Activated CD8-positive, alpha-beta memory T cell treated with anti-CD3 and anti-CD28 coated beads for 36 hours (primary cell): ENCODE results near the gene ASCL2. TPM values are rescaled to one million over a fixed set of nuclear protein-coding genes. Genes with fewer than 3 reads are reported as not detected.

ENCODE experiments used
- CTCF ChIA-PET: fragments of 350-600 bp; sonication (Branson Sonifier 250); formaldehyde crosslinking; loops from one replicate; lab custom pipeline; 2021; ENCODE audit warnings: antibody characterized with exemption; lab: Charles Lee
- POLR2A ChIA-PET: fragments of 350-600 bp; sonication (Branson Sonifier 250); formaldehyde crosslinking; loops from one replicate; lab custom pipeline; 2021; ENCODE audit warnings: antibody characterized with exemption; lab: Charles Lee
- total RNA-seq, 2 experiments: library from RNA; stranded (reverse); gene quantifications; one replicate each; pipeline ENCODE4 v1.2.3, GENCODE V29; 2021

The ASCL2 gene
- total RNA-seq, 2 experiments from 2014 or later = 1.8 to 2.8 TPM

- ChIA-PET POLR2A (interaction anchor here (1.4 kb wide), 1 partner anchor 67 kb away, joined by 4 read pairs; the partner anchor contains the start of gene CD81), CTCF (interaction anchor here (1.1 to 3.2 kb wide), 4 partner anchors 8 to 132 kb away, joined by 3 to 17 read pairs (median 4); partner anchors contain the start of genes C11orf21 and TSPAN32)
These were observed 39.8 kb upstream of the ASCL2 start for GRCh38 chr11:2310073-2310785.

DNA sequence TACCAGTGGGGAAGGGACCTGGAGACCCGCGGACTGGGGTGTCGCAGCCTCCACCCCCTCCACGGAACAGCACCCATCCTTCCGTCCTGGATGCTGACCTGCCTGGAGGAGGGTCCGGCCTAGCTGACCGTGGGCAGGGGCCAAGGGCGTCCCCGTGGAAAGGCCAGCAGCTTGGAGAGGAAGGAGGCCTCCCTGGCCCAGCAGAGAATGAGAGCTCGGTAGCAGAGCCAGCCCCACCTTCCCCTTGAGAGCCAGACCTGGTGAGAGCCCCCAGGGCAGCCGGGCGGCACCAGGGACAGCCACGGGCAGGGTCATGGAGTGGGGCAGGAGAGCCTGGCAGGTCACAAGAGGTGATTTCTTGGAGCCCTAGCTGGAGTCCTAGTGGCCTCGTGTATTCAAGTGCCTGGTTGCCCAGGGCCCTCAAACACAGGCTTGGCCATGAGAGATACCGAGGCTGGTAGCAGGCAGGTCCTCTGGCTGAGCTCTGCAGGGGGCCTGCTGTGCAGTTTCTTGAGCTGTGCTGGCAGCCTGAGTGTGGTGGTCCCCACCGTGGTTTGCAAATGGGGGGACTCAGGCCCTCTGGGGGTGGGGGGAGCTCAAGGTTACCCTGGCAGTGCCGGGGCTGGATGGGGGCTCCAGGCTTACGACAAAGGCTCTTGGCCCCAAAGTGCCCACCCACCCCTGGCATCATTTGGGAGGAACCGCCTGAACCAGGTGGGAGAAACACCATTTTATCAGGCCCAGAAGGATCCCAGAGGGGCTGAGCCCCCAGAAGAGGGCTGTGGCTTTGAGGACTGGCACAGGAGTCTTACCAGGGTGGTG is 39.1 kb upstream of the ASCL2 start:
- CTCF ChIA-PET = interaction anchor here (1.1 to 3.2 kb wide), 3 partner anchors 10 to 132 kb away, joined by 3 to 17 read pairs (median 3); no protein-coding TSS in a partner anchor
- POLR2A ChIA-PET = interaction anchor here (1.4 kb wide), 1 partner anchor 68 kb away, joined by 4 read pairs; the partner anchor contains the start of gene CD81

GRCh38 chr11:2308713-2309112 is 38.3 kb upstream of the ASCL2 start:
- ChIA-PET POLR2A (no interaction called here), CTCF (interaction anchor here (3.2 kb wide), 1 partner anchor 111 kb away, joined by 17 read pairs; no protein-coding TSS in a partner anchor)

GRCh38 chr11:2307501-2308331 is 37.3 kb upstream of the ASCL2 start:
- ChIA-PET POLR2A (no interaction called here), CTCF (interaction anchor here (1.5 kb wide), 1 partner anchor 9 kb away, joined by 4 read pairs; no protein-coding TSS in a partner anchor)

- CTCF ChIA-PET = interaction anchor here (0.7 to 6.2 kb wide), 9 partner anchors 10 to 155 kb away, joined by 3 to 170 read pairs (median 9); partner anchors contain the start of genes CD81 and TSSC4
- POLR2A ChIA-PET = interaction anchor here (0.7 kb wide), 1 partner anchor 71 kb away, joined by 4 read pairs; no protein-coding TSS in a partner anchor
These were observed 36.6 kb upstream of the ASCL2 start for GRCh38 chr11:2306877-2307500.

- CTCF ChIA-PET = interaction anchor here (0.6 to 6.2 kb wide), 13 partner anchors 11 to 616 kb away, joined by 3 to 170 read pairs (median 5); partner anchors contain the start of genes CD81 and TSSC4
These were observed 36.0 kb upstream of the ASCL2 start for GRCh38 chr11:2306452-2306823.

DNA sequence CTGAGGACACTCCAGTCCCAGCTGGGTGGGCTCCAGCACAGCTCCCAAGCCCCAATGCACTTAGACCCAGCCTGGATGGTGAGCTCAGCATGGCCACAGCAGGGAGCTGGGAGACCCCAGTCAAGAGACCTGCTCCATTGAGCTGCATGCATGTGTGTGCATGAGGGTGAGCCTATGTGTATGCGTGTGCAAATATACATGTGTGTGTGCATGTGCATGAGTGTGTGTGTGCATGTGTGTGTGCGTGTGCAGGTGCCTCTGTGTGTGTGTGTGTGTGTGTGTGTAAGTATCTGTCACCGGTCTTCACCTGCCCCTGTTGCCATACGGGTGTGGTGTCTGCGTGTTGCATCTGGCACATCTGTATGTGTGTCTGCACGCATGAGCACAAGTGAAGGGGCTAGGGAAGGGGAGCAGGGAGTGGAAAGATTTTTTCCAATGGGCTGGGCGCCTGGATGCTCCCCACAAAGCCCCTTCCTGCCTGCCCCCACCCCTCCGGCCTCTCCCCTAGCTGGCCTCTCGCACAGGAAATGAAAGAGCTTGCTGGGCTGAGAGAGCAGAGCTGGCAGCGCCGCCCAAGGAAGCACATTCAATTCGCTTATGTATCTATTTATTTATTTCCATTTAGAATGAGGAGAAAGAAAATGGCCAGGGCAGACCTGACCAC is 35.5 kb upstream of the ASCL2 start:
- CTCF ChIA-PET = interaction anchor here (0.6 to 8.6 kb wide), 23 partner anchors 11 to 615 kb away, joined by 3 to 170 read pairs (median 5); partner anchors contain the start of genes ASCL2, CD81 and TSSC4
- POLR2A ChIA-PET = interaction anchor here (0.7 to 3.4 kb wide), 4 partner anchors 38 to 638 kb away, joined by 3 to 14 read pairs (median 6); partner anchors contain the start of gene CD81

More at GRCh38 chr11:2306452-2306823, 36.0 kb upstream of the ASCL2 start:
- POLR2A ChIA-PET = interaction anchor here (0.7 to 2.7 kb wide), 3 partner anchors 71 to 637 kb away, joined by 4 to 9 read pairs (median 4); no protein-coding TSS in a partner anchor

GRCh38 chr11:2305140-2305778 is 34.9 kb upstream of the ASCL2 start:
- ChIA-PET POLR2A (interaction anchor here (0.7 to 3.4 kb wide), 4 partner anchors 38 to 116 kb away, joined by 3 to 14 read pairs (median 6); partner anchors contain the start of gene CD81), CTCF (interaction anchor here (0.6 to 8.6 kb wide), 25 partner anchors 10 to 582 kb away, joined by 3 to 170 read pairs (median 5); partner anchors contain the start of genes ASCL2, CD81 and TSSC4)

GRCh38 chr11:2304506-2305139 is 34.2 kb upstream of the ASCL2 start:
- ChIA-PET CTCF (interaction anchor here (0.6 to 8.6 kb wide), 25 partner anchors 9 to 583 kb away, joined by 3 to 170 read pairs (median 4); partner anchors contain the start of genes ASCL2, CD81 and TSSC4), POLR2A (interaction anchor here (1.0 to 3.4 kb wide), 3 partner anchors 73 to 117 kb away, joined by 3 to 14 read pairs (median 9); partner anchors contain the start of gene CD81)

DNA sequence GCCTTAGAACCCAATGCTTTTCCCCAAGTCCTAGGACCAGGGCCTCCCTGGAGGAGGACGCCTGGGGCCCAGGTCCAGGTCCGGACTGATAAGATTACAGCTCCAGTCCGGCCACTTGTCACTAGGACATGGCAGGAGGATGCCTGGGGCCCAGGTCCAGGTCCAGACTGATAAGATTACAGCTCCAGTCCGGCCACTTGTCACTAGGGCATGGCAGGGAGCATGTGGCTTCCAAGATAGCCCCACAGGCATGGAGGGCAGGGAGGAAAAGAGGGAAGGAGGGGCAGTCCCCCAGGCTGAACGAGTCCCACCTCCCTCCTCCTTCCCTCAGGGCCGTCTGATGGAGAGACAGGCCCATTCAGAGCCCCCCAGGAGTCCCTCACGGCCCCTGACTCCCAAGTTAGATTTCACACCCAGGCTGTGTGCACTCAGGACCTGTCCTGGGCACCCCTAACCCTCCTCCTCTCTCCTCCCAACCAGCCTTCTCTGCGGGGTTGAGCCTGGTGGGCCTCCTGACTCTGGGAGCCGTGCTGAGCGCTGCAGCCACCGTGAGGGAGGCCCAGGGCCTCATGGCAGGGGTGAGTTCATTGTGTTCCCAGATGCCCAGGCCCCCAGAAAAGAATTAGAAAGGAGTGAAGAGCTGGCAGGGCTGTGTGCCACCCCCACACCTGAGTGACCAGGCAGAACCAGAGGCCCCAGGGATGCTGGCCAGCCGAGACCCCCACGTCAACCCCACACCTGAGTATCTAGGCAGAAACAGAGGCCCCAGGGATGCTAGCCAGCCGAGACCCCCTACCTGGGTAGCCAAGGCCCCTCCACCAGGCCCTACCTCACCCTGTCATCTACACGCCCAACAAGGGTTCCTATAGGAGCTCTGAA is 33.5 kb upstream of the ASCL2 start:
- CTCF ChIA-PET = interaction anchor here (0.9 to 8.6 kb wide), 15 partner anchors 9 to 228 kb away, joined by 3 to 170 read pairs (median 6); partner anchors contain the start of gene TSSC4
- POLR2A ChIA-PET = interaction anchor here (2.7 to 3.4 kb wide), 2 partner anchors 74 to 117 kb away, joined by 9 to 14 read pairs; partner anchors contain the start of gene CD81

GRCh38 chr11:2302896-2303626 is 32.7 kb upstream of the ASCL2 start:
- POLR2A ChIA-PET = interaction anchor here (3.4 kb wide), 1 partner anchor 75 kb away, joined by 14 read pairs; the partner anchor contains the start of gene CD81
- CTCF ChIA-PET = interaction anchor here (1.4 to 8.6 kb wide), 7 partner anchors 8 to 589 kb away, joined by 3 to 170 read pairs (median 7); partner anchors contain the start of gene TSSC4

DNA sequence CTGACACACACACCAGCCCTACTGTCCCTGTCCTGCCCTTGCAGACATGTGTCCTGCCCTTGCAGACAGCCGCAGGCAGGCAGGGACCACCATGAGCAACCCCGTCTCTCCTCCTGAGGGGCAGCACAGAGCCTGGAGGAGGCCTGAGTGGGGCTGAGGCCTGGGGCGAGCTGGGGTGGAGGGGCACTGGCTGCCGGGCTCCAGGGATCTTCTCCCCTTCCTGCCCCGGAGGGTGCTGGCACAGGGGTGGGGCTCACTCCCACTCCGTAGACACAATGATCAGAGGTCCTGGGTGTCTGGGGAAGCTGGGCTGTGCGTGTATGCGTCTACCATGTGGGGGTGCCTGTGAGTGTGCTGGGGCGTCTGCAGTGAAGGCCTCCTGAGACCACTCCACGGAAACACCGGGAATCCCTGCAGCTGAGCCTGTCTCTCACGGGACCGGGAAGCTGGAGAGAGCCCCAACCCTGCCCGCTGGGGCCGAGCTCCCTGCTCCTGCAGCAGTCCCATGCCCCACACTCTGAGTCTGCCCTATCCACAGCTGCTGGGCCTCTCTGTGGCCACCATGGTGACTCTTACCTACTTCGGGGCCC is 32.0 kb upstream of the ASCL2 start:
- CTCF ChIA-PET = interaction anchor here (1.4 to 8.6 kb wide), 8 partner anchors 9 to 590 kb away, joined by 3 to 170 read pairs (median 6); partner anchors contain the start of gene TSSC4
- POLR2A ChIA-PET = no interaction called here

DNA sequence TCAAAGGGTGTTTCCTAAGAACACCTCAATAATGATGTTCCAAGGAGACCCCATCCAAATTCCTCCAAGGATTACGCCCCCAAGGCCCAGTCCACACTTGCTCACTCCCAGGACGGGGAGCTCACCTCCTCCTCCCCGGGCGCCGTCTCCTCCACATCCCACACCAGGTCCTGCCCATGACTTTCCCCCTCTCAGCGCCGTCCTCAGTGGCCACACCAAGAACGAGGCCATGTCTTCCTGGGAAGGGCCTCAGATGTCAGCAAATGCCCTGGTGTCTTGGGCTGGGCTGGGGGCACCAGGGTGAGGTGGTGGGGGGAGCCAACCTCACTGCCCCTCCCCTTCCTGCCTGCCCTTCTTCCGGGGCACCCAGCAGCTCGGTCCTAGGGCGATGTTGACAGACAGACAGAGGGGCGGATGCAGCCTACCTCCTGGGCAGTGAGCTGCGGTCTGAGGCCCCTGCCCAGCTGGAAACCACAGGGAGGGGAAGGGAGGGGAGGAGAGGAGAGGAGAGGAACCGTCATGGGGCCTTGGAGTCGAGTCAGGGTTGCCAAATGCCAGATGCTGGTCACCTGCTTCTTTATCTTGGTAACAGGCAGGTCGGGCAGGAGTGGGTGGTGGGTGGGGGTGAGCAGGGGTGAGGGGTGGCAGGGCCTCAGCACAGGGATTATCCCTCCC is 31.4 kb upstream of the ASCL2 start, which contains the start of the genes C11orf21 and TSPAN32:
TSS of gene C11orf21 (minus strand) at position 288 of the 675 bp plus-strand sequence. CDS start at position 178, 110 bp downstream.
TSS of gene TSPAN32 (plus strand) at position 383 of the 675 bp plus-strand sequence. CDS start at position 520, 137 bp downstream.
- ChIA-PET CTCF (interaction anchor here (1.1 to 8.6 kb wide), 9 partner anchors 9 to 590 kb away, joined by 3 to 170 read pairs (median 6); partner anchors contain the start of gene TSSC4), POLR2A (interaction anchor here (0.6 to 0.7 kb wide), 2 partner anchors 76 to 118 kb away, joined by 3 to 5 read pairs; no protein-coding TSS in a partner anchor)
